Cardiac septum (tissue), 1 donor: ENCODE measurements around the gene KATNB1. TPM values are rescaled to one million over a fixed set of nuclear protein-coding genes. Genes with fewer than 3 reads are reported as not detected.
A peak's percentile ranks its signal among the peaks of the same experiment; 100 is the strongest.
"Not testable (repeated sequence)": the region's sequence is repeated elsewhere in the genome, so short reads cannot be mapped to it uniquely, and the experiment has no call there.

ENCODE experiments used
- DNase-seq: peaks from one replicate; pipeline ENCODE4 v3.0.0-alpha.2; 2020; ENCODE audit warnings: low spot score
- intact Hi-C: fragments of 100-400 bp; cut with DNase I; formaldehyde crosslinking; loops from one replicate; pipeline ENCODE4 v1.14.0; 2022
- total RNA-seq: library from RNA; stranded (reverse); fragmentation: NEBNext Ultra II Directional; extraction: Animal tissue kit (Norgen Biotek cat#: 25700); gene quantifications from one replicate; pipeline ENCODE4 v1.2.1, GENCODE V29; 2021
- donor health status: DM: no; HTN: no; CAD: no.

Gene KATNB1
- total RNA-seq, 1 donor from 2014 or later: 8.9 TPM

DNA sequence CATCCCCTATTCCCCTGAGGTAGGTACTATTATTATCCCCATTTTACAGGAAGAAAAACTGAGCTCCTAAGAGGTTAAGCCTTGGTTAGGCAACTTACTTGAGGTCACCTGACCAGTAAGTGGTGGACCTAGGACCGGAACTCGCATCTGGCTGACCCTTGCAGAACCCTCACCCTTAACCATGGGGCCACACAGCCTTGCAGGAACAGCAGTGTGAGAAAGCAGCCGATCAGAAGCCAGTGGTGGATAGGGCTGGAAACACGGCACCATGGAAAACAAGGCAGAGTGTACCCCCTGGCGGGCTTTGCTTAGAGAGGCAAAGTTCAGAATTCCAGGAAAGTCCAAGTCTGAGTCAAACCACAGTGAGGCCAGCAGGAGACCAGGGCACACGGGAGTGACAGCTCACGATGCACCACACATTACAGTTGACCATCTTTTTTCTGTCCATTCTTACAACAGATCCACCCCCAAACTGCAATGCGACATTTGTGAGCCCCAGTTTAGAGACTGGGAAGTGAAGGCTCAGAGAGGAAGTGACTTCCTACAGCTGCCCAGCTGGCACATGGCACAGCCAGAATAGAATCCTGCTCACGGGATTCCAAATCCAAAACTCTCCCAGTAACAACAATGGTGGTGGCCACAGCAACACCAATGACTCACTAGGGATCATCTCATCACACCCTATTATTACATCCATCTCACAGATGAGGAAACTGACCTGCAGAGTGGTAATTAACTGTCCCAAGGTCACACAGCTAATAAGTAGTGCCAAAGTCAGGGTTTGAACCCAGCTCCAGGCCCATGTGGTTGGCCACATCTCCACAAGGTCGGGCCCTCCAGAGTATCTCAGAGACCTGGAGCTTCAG lies 46.4 kb downstream of the KATNB1 start:
- no peak for DNase-seq
- intact Hi-C loops: no loop called here

DNA sequence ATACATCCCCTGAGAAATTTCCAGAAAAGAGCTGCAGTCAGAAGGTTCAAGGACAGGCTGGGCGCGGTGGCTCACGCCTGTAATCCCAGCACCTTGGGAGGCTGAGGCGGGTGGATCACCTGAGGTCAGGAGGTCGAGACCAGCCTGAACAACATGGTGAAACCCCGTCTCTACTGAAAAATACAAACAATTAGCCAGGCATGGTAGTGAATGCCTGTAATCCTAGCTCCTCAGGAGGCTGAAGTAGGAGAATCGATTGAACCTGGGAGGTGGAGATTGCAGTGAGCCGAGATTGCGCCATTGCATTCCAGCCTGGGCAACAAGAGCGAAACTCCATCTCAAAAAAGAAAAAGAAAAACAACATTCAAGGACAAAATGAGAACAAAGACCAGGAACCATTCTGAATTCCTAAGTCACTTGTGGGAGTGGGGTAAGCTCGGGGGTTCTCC lies 47.1 kb downstream of the KATNB1 start:
- not testable (repeated sequence) for DNase-seq

DNA sequence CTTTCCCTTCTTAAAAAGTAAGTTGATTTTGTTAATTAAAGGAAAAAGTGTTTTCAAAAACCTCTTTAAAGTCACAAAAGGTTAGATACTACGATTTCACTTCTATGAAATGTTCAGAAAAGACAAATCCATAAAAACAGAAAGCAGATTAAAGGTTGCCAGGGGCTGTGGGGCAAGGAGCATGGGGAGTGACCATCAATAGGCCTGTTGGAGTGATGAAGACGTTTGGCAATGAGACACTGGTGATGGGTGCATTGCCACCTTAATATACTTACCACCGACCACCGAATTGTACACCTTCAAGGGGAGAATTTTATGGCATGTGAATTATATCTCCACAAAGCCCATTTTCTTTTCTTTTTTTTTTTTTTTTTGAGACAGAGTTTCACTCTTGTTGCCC lies 47.5 kb downstream of the KATNB1 start:
- DNase-seq: no peak
- intact Hi-C loops: no loop called here

More for the DNA sequence above, 47.1 kb downstream of the KATNB1 start:
- intact Hi-C loops: not testable (repeated sequence)

DNA sequence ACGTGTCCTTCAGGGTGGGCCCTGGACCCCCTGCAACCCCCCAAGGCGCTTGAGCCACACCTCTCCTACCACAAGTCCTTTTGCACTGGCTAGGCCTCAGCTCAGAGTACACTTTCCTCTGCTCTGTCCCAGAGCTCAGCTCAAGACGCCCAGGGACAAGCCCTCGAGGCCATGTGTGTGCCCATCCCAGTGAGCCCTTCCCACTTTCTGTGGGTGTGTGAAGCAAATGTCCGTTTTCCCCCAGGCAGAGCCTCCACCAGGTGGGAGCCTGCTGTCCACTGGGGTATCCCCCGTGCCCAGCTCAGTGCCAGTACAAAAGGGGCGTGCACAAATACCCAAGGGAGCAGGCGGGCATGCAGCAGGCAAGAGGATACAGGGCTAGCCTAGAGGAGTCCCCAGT lies 48.3 kb downstream of the KATNB1 start:
- no peak for DNase-seq

DNA sequence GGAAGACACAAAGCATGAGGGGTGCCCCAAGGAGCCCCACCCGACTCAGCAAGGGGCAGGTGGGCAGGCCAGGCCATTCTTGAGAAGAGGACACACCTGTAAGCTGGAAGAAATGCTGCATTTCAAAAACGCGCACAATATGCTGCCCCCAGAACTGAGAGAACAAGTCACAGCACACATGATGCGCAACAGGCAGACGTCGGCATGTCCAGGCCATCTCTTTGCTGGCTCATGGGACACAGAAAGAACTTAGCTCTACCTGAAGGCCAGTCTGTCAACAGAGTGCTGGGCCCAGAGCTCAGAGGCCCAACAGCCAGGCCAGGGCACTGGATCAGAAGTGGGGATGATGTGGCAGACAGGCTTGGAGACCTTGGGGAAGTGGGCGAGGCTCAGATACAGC lies 48.8 kb downstream of the KATNB1 start:
- DNase-seq: no peak
- intact Hi-C loops: no loop called here

More for the DNA sequence above, 48.3 kb downstream of the KATNB1 start:
- intact Hi-C loops: no loop called here

DNA sequence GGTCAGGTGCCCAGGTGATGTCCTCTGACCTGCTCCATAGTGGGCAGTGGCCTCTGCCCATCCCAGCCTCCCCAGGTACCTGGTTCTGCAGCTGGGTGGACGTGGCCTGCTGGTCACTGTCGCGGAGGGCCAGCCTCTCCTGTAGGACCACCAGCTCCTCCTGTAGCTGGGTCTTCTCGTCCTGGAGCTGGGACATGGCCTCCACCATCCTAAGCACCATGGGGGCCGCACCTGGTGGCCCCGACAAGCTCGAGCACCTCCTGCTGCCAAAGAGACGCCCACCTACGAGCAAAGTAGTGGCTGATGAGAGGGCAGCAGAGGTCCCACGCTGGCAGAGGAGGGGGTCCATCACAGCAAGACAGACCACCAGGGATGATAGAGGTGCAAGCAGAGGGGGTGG lies 49.8 kb downstream of the KATNB1 start:
- intact Hi-C loops: loop anchor here (5.0 kb wide), 1 partner anchor 42 kb away; no protein-coding TSS in a partner anchor

DNA sequence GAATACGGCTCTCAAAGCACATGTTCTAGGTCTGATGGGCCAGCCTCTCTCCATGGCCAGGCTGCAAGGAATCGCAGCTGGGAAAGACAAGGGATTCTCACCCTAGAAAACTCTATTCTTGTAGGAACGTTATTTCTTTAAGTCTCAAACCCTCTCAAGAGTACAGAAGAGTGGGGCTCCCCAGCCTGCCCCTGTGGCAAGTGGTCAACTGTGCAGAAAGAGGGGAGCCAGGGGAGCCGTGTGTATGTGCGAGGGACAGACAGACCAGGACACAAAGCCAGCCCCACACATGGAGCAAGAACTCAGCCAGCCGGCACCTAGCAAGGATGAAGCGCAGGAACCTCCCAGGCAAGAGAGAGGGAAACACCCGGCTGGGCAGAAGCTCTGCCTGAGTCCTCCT lies 50.4 kb downstream of the KATNB1 start:
- intact Hi-C loops: loop anchor here (2.0 to 5.0 kb wide), 2 partner anchors 15 to 41 kb away; no protein-coding TSS in a partner anchor
- no peak for DNase-seq

More for the DNA sequence above, 49.8 kb downstream of the KATNB1 start:
- no peak for DNase-seq

DNA sequence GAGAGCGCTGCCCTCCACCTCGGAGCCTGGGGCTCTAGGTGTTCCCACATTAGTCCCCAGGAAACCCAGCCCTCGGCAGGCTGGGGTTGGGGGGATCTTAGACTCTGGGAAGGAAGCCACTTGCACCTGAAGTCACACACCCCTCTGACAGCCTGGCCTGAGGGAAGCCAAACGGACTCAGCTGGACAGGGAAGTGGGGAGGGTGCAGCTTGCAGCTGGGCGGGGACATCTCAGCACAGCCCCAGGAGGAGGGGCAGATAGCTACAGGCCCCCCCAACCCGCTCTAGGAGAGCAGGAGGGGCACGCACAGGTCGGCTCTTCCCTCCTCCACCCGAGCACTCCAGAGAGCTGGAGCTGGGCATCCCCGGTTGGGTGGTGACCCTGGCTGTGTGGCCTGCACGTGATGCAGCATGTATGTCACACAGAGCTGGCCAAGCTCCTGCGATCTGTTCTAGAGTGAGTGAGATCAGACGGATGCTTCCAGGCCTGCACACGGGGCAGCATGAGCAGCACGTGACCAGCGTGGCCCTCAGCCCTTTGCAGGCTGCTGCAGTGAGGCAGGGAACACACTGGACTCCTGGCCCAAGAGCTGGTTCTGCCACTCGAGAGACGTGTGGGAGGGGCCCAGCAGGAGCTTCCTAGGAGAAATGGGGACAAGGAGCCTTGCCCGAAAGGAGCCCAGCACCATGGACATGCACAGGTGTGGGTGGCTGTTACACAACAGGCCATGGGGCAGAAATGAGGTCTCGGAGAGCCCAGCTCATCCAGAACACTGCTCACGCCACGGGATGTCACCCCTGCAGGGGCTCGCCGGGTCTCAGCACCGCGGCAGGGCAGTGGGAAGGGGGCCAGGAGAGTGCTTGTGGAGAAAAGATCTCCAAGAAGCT lies 51.3 kb downstream of the KATNB1 start:
- DNase-seq: peak; percentile 92
- intact Hi-C loops: loop anchor here (2.0 to 5.0 kb wide), 2 partner anchors 14 to 40 kb away; no protein-coding TSS in a partner anchor

DNA sequence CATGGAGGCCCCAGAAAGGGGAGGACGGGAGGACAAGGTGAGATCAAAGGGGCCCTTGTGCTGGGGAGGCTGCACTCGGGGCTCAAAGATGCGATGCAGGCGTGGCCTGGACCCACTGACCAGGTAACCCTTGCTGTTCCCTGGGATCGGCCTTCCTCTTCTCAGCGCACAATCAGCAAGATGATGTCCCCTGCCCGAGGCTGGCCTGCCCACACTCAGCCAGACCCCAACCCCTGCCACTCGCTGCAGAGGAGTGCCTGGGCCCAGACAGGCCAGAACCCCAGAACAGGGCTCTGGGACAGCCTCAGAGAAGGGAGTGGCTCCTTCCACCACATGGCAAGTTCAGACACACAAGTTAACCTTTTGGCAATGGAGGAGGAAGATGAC lies 51.9 kb downstream of the KATNB1 start:
- intact Hi-C loops: loop anchor here (2.0 to 5.0 kb wide), 2 partner anchors 13 to 40 kb away; no protein-coding TSS in a partner anchor
- no peak for DNase-seq

DNA sequence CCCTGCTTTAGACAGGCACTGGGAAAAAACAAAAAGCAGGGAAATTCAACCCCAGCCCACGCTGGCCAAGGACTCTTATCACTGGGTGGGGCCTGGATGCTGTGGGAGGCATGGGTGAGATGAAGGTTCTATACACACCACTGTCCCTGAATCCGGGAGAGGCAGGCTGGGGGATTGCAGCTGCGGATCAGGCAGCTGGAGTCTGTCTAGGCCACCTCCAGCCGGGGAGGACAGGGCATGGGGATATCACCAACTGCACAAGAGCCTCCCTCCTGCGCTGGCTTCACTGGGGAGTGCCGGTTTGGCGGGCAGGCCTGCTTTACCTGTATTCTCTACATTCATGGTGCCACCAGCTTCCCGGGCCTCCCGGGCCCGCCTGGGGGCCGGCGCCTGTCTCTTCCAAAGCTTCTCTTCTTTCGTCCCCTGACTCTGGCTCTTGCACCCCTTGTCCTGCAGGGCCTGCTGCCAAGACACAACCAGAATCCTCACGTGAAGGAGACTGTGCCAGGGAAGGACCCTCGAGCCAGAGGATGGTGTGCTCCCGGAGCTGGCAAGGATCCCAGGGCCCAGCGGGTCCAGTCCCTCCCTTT lies 52.8 kb downstream of the KATNB1 start:
- no peak for DNase-seq
- intact Hi-C loops: loop anchor here (5.0 kb wide), 1 partner anchor 39 kb away; no protein-coding TSS in a partner anchor

DNA sequence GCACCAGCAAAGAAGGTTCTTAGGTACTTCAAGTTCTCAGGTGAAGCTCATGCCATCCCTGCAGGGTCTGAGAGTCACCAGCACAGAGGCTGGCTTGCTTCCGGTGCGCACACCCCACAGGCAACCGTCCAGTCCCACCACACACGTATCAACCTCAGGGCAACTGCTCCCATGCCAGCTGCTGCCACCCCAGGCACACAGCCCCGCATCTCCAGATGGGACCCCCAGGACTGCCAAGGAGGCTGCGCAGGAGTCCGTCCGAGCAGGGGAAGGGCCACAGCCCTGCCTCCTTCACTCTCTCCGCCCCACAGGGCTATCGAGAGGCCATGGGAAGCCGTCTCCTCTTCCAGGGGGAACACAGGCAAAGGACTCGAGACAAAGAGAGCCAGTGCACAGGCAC lies 53.4 kb downstream of the KATNB1 start:
- DNase-seq: no peak
- intact Hi-C loops: loop anchor here (5.0 kb wide), 1 partner anchor 38 kb away; no protein-coding TSS in a partner anchor

DNA sequence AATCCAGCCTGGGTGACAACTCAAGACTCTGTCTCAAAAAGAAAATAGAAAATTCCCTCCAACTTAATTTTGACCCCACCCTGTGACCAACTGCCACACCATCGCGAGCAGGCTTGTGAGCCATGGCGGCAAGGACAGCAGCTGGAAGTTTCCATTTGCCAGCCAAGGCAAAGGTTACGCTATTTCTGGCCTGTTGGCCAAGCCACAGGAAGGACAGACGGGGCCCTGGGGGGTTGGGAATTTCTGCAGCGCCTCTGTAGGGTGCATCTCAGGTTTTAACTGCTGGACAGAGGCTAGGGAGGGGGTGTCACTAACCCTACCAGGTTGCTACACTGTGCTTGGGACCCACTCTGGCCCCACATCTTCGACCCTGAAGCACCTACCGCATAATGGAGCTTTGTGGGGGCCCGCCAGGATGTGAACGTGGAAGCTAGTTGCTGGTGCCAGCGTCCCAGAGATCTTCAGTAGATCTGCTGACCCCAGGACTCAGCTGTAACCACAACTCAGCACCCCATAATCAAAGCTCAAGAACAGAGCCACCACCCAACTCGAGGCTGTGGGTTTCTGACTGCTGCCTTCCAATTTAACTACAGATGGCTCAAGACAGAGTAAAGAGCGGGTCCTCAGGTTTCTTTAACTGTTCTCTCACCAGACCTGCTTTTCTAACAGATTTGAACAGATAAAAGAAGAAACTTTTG lies 55.8 kb downstream of the KATNB1 start:
- peak; percentile 89 for DNase-seq
- intact Hi-C loops: loop anchor here (2.0 kb wide), 1 partner anchor 31 kb away; no protein-coding TSS in a partner anchor

DNA sequence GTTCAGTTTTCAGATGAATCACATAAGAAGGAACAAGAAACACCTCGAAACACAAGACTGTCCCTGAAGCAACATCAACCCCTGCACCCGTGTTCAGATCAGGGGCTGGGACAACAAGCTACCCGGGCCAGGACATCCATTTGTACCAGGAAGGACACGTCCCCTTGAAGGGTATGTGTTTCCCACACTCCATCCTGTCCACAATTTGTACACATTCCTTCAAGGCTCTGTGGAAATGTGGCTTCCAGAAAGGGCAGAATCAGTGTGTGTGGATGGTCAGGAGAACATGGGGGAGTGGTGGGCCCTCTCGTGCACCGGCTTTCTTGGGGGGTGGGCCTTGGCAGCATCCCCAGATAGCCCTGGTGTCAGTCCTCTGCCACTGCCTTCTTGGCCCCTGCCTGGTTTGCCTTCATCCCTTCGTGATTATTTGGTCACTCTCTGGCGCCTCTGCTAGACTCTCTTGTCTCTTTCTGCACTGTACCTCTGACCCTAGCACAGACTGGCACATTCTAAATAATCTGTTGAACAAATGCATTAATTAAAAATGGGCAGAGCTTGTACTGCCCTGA lies 56.4 kb downstream of the KATNB1 start:
- intact Hi-C loops: loop anchor here (2.0 kb wide), 1 partner anchor 31 kb away; no protein-coding TSS in a partner anchor
- no peak for DNase-seq

DNA sequence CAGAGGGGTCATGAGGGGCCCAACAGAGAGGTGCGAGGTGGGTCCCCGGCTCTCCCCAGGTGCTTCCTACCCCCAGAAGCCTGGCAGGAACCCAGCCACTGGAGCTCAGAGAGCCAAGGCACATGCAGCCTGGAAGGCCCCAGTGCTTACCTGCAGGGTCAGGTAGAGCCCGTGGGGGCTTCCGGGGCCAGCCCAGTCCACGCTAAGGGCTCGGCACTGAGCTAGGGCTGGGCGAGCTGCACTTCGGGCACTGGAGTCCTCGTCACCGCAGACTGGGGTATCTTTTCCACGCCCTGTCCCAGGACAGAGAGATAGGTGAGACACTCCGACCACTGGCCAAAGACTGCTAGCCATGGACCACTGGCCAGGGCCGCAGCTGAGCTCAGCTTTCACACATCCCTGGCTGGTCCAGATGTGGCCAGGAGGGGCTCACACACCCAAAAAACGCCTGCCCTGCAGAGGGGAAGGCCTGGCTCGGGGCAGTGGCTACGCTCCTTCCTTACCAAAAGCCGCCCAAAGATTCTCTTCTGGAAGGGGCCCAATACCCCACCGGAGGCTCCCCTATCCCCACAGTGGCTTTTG lies 59.4 kb downstream of the KATNB1 start:
- no peak for DNase-seq
- intact Hi-C loops: no loop called here

DNA sequence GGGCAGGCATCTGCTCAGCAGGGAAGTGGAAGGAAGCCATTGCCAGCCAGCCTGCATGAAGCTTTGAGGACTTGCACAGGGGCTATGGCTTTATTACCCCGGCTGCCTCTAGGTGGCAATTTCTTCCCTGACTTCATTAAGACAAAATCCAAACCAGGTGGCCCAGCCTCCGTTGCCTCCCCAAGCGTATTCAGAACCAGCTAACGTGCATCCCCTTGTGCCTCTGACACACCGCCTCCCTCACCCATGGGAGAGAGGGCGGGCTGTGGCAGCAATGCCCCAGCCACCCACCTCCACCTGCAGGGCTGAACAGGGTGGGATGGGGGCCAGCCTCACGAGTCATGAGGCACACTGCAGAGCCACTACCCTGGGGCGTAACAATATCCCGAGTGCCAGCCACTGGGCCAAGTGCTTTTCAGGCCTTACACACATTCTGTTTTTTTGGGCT lies 59.9 kb downstream of the KATNB1 start:
- DNase-seq: no peak
- intact Hi-C loops: no loop called here

DNA sequence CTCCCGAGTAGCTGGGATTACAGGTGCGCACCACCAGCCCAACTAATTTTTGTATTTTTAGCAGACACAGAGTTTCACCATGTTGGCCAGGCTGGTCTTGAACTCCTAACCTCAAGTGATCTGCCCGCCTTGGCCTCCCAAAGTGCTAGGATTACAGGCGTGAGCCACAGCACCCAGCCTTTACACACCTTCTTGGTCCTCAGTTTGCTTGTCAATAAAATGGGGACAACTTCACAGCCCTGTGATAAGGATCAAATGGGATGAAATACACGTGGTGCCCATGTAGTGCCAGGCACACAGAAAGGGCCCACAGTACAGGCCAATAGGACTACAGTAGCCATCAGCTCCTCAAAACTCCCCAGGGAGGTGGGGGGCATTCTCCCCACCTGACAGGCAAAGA lies 60.4 kb downstream of the KATNB1 start:
- intact Hi-C loops, DNase-seq: not testable (repeated sequence)

DNA sequence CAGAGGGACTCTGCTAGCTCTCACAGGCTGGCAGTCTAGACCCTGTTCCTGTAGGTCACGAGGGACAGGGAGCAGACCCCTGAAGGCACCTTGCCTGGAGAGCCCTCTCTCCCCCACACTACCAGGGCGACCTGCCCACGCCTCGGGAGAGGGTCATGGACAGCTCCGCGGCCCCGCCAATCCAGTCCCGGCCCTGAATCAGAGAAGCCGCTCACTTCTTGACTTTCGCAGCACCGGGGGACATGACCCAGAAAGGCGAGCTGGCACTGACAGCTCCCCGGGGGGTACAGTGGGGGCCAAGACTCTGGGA lies 61.6 kb downstream of the KATNB1 start:
- intact Hi-C loops: no loop called here
- no peak for DNase-seq

DNA sequence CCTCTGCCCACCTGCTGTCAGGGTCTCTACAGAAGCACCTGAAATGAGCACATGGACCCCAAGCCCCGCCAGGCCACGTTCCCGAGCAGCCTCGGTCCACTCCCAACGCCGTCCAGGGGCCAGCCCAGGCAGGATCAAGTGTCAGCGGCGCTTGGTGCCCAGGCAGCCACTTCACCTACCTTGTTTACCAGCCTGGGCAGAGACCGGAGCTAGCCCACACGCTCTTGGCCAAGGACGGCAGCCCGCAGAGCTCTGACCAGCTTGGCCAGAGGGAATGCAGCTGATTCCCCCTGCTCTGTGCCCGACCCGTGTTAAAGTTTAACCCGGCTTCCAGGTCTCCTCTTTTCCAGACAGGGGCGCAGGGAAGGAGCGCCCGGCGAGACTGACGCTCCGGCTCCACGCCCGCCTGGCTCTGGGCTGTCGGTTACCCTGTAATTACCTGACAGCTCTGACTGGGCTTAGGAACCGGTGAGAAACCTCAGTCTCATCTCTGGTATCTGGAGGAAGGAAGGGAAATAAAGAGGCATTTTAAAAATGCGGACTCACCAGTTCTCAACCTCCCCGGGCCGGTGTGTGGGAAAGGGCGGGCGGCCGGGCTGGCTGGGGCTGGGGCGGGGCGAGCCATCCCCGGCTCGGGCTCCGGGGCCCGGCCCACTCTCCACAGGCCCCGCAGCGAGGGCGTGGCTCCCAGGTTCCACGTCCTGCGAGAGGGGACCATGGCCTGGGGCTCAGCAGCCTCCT lies 62.1 kb downstream of the KATNB1 start:
- no peak for DNase-seq
- intact Hi-C loops: no loop called here
